Measurements from ENCODE around the gene R3HDM4. TPM values are rescaled to one million over a fixed set of nuclear protein-coding genes. Genes with fewer than 3 reads are reported as not detected.

The R3HDM4 gene
- total and polyA plus RNA-seq, 9 of the 15 experiments (the other 6 are each of a cell fraction or from before 2014, with no cell fraction given): 3.2 to 154 (median 59.0) TPM

DNA sequence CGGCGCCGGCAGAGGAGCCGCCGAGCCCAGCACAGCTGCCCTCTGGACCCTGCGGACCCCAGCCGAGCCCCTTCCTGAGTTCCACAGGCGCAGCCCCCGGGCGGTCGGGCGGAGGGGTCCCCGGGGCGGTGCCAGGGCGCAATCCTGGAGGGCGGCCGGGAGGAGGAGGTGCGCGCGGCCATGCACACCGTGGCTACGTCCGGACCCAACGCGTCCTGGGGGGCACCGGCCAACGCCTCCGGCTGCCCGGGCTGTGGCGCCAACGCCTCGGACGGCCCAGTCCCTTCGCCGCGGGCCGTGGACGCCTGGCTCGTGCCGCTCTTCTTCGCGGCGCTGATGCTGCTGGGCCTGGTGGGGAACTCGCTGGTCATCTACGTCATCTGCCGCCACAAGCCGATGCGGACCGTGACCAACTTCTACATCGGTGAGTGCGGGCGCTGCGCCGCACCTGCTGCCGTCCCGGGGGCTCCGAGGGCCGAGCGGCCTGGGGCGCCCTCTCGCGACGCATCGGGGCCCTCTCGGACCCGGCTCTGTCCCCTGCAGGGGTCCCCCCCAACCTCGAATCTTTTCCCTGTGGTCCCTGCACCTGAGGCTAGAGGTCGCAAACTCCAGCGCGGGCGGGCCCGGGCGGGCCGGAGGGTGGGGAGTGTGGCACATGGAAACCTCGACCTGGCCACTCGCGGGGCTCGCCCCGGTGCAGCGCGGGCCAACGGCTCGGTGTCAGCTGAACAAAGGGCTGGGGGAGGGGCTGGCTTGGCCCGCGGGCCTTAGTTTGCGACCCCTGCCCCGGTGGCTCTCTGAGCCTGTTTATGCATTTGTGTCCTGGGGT, 4.5 kb upstream of the R3HDM4 start, which contains the start of gene KISS1R (continued):
- TF ChIP-seq ZNF551 (CRISPR knock-in tag; IDR thresholded peaks at IDR 0.05) (no peak), POLR2AphosphoS5 (IDR thresholded peaks at IDR 0.05; ENCODE audit: control insufficient read depth, insufficient read depth, low read depth, low read length) (no peak), RBBP5 (IDR thresholded peaks at IDR 0.05; ENCODE audit: borderline replicate concordance, insufficient read depth, low read length, poor library complexity, severe bottlenecking) (peak; percentile 62), GTF2A2 (tag; IDR thresholded peaks at IDR 0.05) (0 out of 2 replicates have a peak, but pooled peaks have one; percentile 25)
- TF ChIP-seq, protein P1, sequence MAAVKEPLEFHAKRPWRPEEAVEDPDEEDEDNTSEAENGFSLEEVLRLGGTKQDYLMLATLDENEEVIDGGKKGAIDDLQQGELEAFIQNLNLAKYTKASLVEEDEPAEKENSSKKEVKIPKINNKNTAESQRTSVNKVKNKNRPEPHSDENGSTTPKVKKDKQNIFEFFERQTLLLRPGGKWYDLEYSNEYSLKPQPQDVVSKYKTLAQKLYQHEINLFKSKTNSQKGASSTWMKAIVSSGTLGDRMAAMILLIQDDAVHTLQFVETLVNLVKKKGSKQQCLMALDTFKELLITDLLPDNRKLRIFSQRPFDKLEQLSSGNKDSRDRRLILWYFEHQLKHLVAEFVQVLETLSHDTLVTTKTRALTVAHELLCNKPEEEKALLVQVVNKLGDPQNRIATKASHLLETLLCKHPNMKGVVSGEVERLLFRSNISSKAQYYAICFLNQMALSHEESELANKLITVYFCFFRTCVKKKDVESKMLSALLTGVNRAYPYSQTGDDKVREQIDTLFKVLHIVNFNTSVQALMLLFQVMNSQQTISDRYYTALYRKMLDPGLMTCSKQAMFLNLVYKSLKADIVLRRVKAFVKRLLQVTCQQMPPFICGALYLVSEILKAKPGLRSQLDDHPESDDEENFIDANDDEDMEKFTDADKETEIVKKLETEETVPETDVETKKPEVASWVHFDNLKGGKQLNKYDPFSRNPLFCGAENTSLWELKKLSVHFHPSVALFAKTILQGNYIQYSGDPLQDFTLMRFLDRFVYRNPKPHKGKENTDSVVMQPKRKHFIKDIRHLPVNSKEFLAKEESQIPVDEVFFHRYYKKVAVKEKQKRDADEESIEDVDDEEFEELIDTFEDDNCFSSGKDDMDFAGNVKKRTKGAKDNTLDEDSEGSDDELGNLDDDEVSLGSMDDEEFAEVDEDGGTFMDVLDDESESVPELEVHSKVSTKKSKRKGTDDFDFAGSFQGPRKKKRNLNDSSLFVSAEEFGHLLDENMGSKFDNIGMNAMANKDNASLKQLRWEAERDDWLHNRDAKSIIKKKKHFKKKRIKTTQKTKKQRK (IDR thresholded peaks at IDR 0.05; ENCODE audit: borderline replicate concordance, low read depth, low read length): no peak
- TF ChIP-seq, protein P2, sequence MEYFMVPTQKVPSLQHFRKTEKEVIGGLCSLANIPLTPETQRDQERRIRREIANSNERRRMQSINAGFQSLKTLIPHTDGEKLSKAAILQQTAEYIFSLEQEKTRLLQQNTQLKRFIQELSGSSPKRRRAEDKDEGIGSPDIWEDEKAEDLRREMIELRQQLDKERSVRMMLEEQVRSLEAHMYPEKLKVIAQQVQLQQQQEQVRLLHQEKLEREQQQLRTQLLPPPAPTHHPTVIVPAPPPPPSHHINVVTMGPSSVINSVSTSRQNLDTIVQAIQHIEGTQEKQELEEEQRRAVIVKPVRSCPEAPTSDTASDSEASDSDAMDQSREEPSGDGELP (CRISPR knock-in tag; IDR thresholded peaks at IDR 0.05; ENCODE audit: borderline replicate concordance): peak; percentile 86; the same call in 1 of the 2 replicates
- TF ChIP-seq, protein P3, sequence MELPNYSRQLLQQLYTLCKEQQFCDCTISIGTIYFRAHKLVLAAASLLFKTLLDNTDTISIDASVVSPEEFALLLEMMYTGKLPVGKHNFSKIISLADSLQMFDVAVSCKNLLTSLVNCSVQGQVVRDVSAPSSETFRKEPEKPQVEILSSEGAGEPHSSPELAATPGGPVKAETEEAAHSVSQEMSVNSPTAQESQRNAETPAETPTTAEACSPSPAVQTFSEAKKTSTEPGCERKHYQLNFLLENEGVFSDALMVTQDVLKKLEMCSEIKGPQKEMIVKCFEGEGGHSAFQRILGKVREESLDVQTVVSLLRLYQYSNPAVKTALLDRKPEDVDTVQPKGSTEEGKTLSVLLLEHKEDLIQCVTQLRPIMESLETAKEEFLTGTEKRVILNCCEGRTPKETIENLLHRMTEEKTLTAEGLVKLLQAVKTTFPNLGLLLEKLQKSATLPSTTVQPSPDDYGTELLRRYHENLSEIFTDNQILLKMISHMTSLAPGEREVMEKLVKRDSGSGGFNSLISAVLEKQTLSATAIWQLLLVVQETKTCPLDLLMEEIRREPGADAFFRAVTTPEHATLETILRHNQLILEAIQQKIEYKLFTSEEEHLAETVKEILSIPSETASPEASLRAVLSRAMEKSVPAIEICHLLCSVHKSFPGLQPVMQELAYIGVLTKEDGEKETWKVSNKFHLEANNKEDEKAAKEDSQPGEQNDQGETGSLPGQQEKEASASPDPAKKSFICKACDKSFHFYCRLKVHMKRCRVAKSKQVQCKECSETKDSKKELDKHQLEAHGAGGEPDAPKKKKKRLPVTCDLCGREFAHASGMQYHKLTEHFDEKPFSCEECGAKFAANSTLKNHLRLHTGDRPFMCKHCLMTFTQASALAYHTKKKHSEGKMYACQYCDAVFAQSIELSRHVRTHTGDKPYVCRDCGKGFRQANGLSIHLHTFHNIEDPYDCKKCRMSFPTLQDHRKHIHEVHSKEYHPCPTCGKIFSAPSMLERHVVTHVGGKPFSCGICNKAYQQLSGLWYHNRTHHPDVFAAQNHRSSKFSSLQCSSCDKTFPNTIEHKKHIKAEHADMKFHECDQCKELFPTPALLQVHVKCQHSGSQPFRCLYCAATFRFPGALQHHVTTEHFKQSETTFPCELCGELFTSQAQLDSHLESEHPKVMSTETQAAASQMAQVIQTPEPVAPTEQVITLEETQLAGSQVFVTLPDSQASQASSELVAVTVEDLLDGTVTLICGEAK (IDR thresholded peaks at IDR 0.05): no peak
- TF ChIP-seq, protein P3 (CRISPR knock-in tag; IDR thresholded peaks at IDR 0.05): no peak

Measured in K562 (cell line).